ENCODE results near the gene KRTAP4-7. TPM values are rescaled to one million over a fixed set of nuclear protein-coding genes. Genes with fewer than 3 reads are reported as not detected.
A peak's percentile ranks its signal among the peaks of the same experiment; 100 is the strongest.
"Not testable (repeated sequence)": the region's sequence is repeated elsewhere in the genome, so short reads cannot be mapped to it uniquely, and the experiment has no call there.

Gene KRTAP4-7
- total RNA-seq, 1 donor from 2014 or later = not detected

- DNase-seq (ENCODE audit: low read depth) = no peak
- H3K4me3 ChIP-seq (ENCODE audit: low read depth, low read length) = no peak overlapping the region
- no peak for TF ChIP-seq CTCF (conservative IDR thresholded peaks at IDR 0.05; ENCODE audit: low read depth, low read length)
These were observed 34.8 kb upstream of the KRTAP4-7 start for GRCh38 chr17:41049110-41049509.

GRCh38 chr17:41052566-41052965 lies 31.4 kb upstream of the KRTAP4-7 start:
- no peak for DNase-seq (ENCODE audit: low read depth)
- no peak for TF ChIP-seq CTCF (conservative IDR thresholded peaks at IDR 0.05; ENCODE audit: low read depth, low read length)

GRCh38 chr17:41054025-41054424 lies 29.9 kb upstream of the KRTAP4-7 start:
- no peak overlapping the region for H3K4me3 ChIP-seq (ENCODE audit: low read depth, low read length)
- DNase-seq (ENCODE audit: low read depth) = no peak
- TF ChIP-seq CTCF (conservative IDR thresholded peaks at IDR 0.05; ENCODE audit: low read depth, low read length) = no peak

More at GRCh38 chr17:41052566-41052965, 31.4 kb upstream of the KRTAP4-7 start:
- no peak overlapping the region for H3K4me3 ChIP-seq (ENCODE audit: low read depth, low read length)

- DNase-seq (ENCODE audit: low read depth); H3K4me3 ChIP-seq (ENCODE audit: low read depth, low read length): not testable (repeated sequence)
These were observed 29.4 kb upstream of the KRTAP4-7 start for GRCh38 chr17:41054556-41054955.

GRCh38 chr17:41055130-41055529 lies 28.8 kb upstream of the KRTAP4-7 start, which contains the start of gene KRTAP2-2:
Gene KRTAP2-2, minus strand, starts transcription at chr17:41055230. Its CDS starts 19 bp downstream, at chr17:41055211.
- not testable (repeated sequence) for DNase-seq (ENCODE audit: low read depth); H3K4me3 ChIP-seq (ENCODE audit: low read depth, low read length)

GRCh38 chr17:41057547-41057946 lies 26.4 kb upstream of the KRTAP4-7 start:
- TF ChIP-seq CTCF (conservative IDR thresholded peaks at IDR 0.05; ENCODE audit: low read depth, low read length) = no peak
- DNase-seq (ENCODE audit: low read depth) = no peak
- H3K4me3 ChIP-seq (ENCODE audit: low read depth, low read length) = no peak overlapping the region

- no peak for TF ChIP-seq CTCF (conservative IDR thresholded peaks at IDR 0.05; ENCODE audit: low read depth, low read length)
- no peak for DNase-seq (ENCODE audit: low read depth)
- no peak overlapping the region for H3K4me3 ChIP-seq (ENCODE audit: low read depth, low read length)
These were observed 25.2 kb upstream of the KRTAP4-7 start for GRCh38 chr17:41058741-41059140.

GRCh38 chr17:41059276-41060051 lies 24.5 kb upstream of the KRTAP4-7 start:
- peak; percentile 59 for DNase-seq (ENCODE audit: low read depth)

More at GRCh38 chr17:41059276-41060051, 24.5 kb upstream of the KRTAP4-7 start:
- not testable (repeated sequence) for H3K4me3 ChIP-seq (ENCODE audit: low read depth, low read length)

Measured in epithelial cell of proximal tubule (primary cell).